ENCODE data around the gene UBE2E2.

Gene UBE2E2

DNA sequence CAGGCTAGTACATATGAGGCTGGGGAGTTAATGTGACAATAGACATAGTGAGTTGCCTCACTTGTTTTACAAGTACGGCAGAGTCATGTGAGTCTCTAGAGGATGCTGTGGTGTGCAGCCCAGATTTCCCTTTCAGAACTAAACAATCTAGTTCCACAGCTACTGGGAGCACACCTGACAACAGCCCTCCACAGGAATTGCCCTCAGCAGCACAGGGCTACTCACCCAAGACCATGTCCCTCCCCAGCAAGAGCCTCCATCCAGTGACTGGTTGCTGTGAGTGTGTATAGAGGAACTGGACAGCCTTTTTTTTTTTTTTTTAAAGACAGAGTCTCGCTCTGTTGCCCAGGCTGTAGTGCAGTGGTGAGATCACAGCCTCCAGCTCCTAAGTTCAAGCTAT lies 40.2 kb upstream of the UBE2E2 start:
- no peak overlapping the region for H3K27ac ChIP-seq (ENCODE audit: low read depth, low read length, poor library complexity, severe bottlenecking)
- no peaks in the 10 kb centered on the region; the same call in 1 of the 2 replicates for H3K27me3 ChIP-seq (ENCODE audit: insufficient read depth, low read length)
- no peak overlapping the region for H3K9ac ChIP-seq (ENCODE audit: low read length)
- no peaks in the 10 kb centered on the region for H3K9me2 ChIP-seq (ENCODE audit: low read depth, low read length)
- peaks cover 7% of the 10 kb centered on the region for H3K4me1 ChIP-seq (ENCODE audit: insufficient read depth, low read length, severe bottlenecking)
- no peaks in the 10 kb centered on the region for H3K36me3 ChIP-seq (ENCODE audit: insufficient read depth, low read length)
- H2AFZ ChIP-seq (ENCODE audit: low read length): no peak overlapping the region
- no peak overlapping the region for H3K4me2 ChIP-seq (ENCODE audit: low read length)
- no peaks in the 10 kb centered on the region for H3K9me3 ChIP-seq (ENCODE audit: low read length)
- no peaks in the 10 kb centered on the region for H4K20me1 ChIP-seq (ENCODE audit: insufficient read depth, low read length)
- no peaks in the 10 kb centered on the region for H3K79me2 ChIP-seq (ENCODE audit: insufficient read depth, low read length)
- no peak overlapping the region for H3K4me3 ChIP-seq (ENCODE audit: low read depth, low read length, poor library complexity, severe bottlenecking)
- H3F3A ChIP-seq (ENCODE audit: insufficient read depth, low read length): no peaks in the 10 kb centered on the region
- no peak for TF ChIP-seq EZH2 (IDR thresholded peaks at IDR 0.05; ENCODE audit: borderline replicate concordance, low read length)
- no peak for TF ChIP-seq CTCF (IDR thresholded peaks at IDR 0.05; ENCODE audit: low read length)

DNA sequence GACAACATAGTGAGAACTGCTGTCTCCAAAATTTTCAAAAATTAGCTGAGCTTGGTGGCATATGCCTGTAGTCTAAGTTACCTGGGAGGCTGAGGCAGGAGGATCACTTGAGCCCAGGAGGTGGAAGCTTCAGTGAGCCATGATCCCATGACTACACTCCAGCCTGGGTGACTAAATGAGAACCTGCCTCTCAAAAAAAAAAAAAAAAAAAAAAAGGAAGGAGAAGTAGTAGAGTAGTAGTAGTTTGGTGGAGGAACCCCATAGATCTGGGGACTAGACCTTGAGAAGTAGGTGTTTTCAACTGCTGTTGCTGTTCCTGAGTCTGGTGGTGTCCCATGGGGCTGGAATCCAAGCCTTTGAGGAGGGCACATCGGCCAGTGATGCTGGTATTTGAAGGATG lies 38.4 kb upstream of the UBE2E2 start:
- Histone ChIP-seq H3K36me3 (ENCODE audit: insufficient read depth, low read length) (no peaks in the 10 kb centered on the region), H3K9ac (ENCODE audit: low read length) (no peak overlapping the region), H4K20me1 (ENCODE audit: insufficient read depth, low read length) (no peaks in the 10 kb centered on the region), H2AFZ (ENCODE audit: low read length) (no peak overlapping the region), H3K9me2 (ENCODE audit: low read depth, low read length) (no peaks in the 10 kb centered on the region), H3K4me2 (ENCODE audit: low read length) (no peak overlapping the region), H3K27me3 (ENCODE audit: insufficient read depth, low read length) (peaks cover 3% of the 10 kb centered on the region; the same call in 1 of the 2 replicates), H3F3A (ENCODE audit: insufficient read depth, low read length) (no peaks in the 10 kb centered on the region), H3K27ac (ENCODE audit: low read depth, low read length, poor library complexity, severe bottlenecking) (no peak overlapping the region), H3K4me1 (ENCODE audit: insufficient read depth, low read length, severe bottlenecking) (peaks cover 7% of the 10 kb centered on the region), H3K4me3 (ENCODE audit: low read depth, low read length, poor library complexity, severe bottlenecking) (no peak overlapping the region), H3K79me2 (ENCODE audit: insufficient read depth, low read length) (no peaks in the 10 kb centered on the region), H3K9me3 (ENCODE audit: low read length) (no peaks in the 10 kb centered on the region)
- TF ChIP-seq CTCF (IDR thresholded peaks at IDR 0.05; ENCODE audit: low read length) (no peak), EZH2 (IDR thresholded peaks at IDR 0.05; ENCODE audit: borderline replicate concordance, low read length) (no peak)

DNA sequence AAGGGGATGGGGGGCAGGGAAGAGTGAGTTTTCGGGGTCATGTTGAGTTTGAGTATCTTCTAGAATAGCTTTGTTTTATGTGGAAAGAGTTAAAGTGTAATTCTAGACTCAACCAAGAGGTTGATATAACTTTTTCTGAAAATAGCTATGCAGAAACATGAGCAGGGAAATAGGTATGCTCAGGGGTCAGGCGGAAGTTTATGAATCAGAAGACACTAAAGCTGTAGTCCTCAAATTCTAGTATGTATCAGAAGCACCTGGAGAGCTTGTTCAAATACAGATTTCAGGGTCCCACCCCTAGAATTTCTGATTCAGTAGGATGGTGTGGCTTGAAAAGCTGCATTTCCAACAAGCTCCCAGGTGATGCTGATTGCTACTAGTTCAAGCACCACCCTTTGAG lies 37.6 kb upstream of the UBE2E2 start:
- Histone ChIP-seq H3K9me2 (ENCODE audit: low read depth, low read length) (no peaks in the 10 kb centered on the region), H3K36me3 (ENCODE audit: insufficient read depth, low read length) (no peaks in the 10 kb centered on the region), H3K4me2 (ENCODE audit: low read length) (no peak overlapping the region), H3K9ac (ENCODE audit: low read length) (no peak overlapping the region), H3K27me3 (ENCODE audit: insufficient read depth, low read length) (peaks cover 3% of the 10 kb centered on the region; the same call in 1 of the 2 replicates), H3K27ac (ENCODE audit: low read depth, low read length, poor library complexity, severe bottlenecking) (no peak overlapping the region), H2AFZ (ENCODE audit: low read length) (no peak overlapping the region), H4K20me1 (ENCODE audit: insufficient read depth, low read length) (no peaks in the 10 kb centered on the region), H3K79me2 (ENCODE audit: insufficient read depth, low read length) (no peaks in the 10 kb centered on the region), H3F3A (ENCODE audit: insufficient read depth, low read length) (no peaks in the 10 kb centered on the region), H3K4me1 (ENCODE audit: insufficient read depth, low read length, severe bottlenecking) (peaks cover 7% of the 10 kb centered on the region), H3K9me3 (ENCODE audit: low read length) (no peaks in the 10 kb centered on the region), H3K4me3 (ENCODE audit: low read depth, low read length, poor library complexity, severe bottlenecking) (no peak overlapping the region)
- TF ChIP-seq EZH2 (IDR thresholded peaks at IDR 0.05; ENCODE audit: borderline replicate concordance, low read length) (no peak), CTCF (IDR thresholded peaks at IDR 0.05; ENCODE audit: low read length) (no peak)
